Right atrium auricular region (tissue), 2 donors: ENCODE data around the gene STIM1. TPM values are rescaled to one million over a fixed set of nuclear protein-coding genes. Genes with fewer than 3 reads are reported as not detected.
"Not testable (repeated sequence)": the region's sequence is repeated elsewhere in the genome, so short reads cannot be mapped to it uniquely, and the experiment has no call there.

ENCODE experiments used
- DNase-seq: peaks from one replicate; pipeline ENCODE4 v3.0.0-alpha.2; 2019; ENCODE audit warnings: low spot score
- H3K27ac ChIP-seq, 2 donors: fragments of 200-600 bp; sonication (generic); 1 replicate in 1 of 2; 2 replicates in 1 of 2; pipeline ENCODE4 v1.5.1; 2016 to 2019
- H3K27me3 ChIP-seq, 2 donors: fragments of 200-600 bp; sonication (generic); one replicate each; pipeline versions ENCODE4 v1.5.1 to v1.6.0; 2017 to 2019
- H3K36me3 ChIP-seq: fragments of 200-600 bp; sonication (generic); one replicate; pipeline ENCODE4 v1.5.1; 2016
- H3K4me1 ChIP-seq, 2 donors: fragments of 200-600 bp; sonication (generic); one replicate each; pipeline versions ENCODE4 v1.5.1 to v1.6.0; 2017 to 2019
- H3K4me3 ChIP-seq, 2 donors: fragments of 200-600 bp; sonication (generic); 1 replicate in 1 of 2; 2 replicates in 1 of 2; pipeline ENCODE4 v1.5.1; 2017 to 2019; ENCODE audit warnings: mild to moderate bottlenecking in 1 of 2, moderate library complexity in 1 of 2
- H3K9me3 ChIP-seq, 2 donors: fragments of 200-600 bp; sonication (generic); one replicate each; pipeline ENCODE4 v1.5.1; 2019
- CTCF ChIP-seq, 2 donors: fragments of 200-600 bp; sonication (generic); IDR thresholded peaks; one replicate each; pipeline ENCODE4 v1.5.1; 2019; ENCODE audit warnings: antibody characterized with exemption in 2 of 2
- total RNA-seq, 2 donors: library from RNA; depleted of rRNA; stranded (reverse); fragments of >200 nt; gene quantifications; one replicate each; pipeline ENCODE4 v1.1.0, GENCODE V29; 2016

STIM1 gene
- total RNA-seq, 2 donors from 2014 or later: 15.4 to 16.6 TPM

DNA sequence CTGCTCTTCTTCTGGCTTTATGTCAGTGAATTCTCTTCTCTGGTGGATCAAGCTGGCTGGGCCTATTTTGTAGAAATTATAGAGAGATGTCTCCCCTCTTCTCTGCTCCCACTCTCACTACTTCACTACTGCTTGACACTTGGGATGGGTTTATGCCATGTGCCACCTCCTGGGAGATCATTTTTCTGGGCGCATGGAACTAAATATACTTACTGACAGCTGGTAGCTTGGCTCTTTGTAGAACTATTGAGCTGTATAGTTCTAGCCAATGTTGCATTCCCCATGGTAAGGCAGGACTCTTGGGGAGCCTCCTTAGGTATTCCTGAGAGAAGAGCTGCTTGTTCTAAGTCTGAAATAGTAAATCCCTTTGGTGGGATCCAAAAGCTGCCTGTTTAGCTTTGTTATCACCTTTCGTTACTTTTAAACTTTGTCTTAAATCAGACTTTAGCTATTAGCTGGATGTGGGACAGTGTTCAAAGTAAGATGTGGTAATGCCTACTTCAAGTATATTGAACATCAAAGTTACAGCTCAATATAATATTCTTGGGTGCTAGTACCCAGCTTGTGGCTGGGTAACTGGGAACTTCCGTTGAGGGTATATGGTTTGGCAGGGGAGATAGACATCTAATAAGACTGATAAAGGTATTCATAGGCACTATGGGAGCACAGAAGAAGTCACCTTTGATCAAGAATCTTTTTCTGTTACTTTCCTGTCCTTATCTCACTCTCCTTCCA, 151.6 kb downstream of the STIM1 start:
- Histone ChIP-seq H3K4me1 (no peaks in the 10 kb centered on the region), H3K36me3 (no peaks in the 10 kb centered on the region), H3K27ac (no peak overlapping the region), H3K27me3 (no peaks in the 10 kb centered on the region), H3K4me3 (no peak overlapping the region), H3K9me3 (no peaks in the 10 kb centered on the region)
- no peak for DNase-seq
- no peak for TF ChIP-seq CTCF (IDR thresholded peaks at IDR 0.05)

- H3K27ac ChIP-seq: no peak overlapping the region
- DNase-seq: no peak
- no peak for TF ChIP-seq CTCF (IDR thresholded peaks at IDR 0.05)
Observed at GRCh38 chr11:4008116-4008515, 152.7 kb downstream of the STIM1 start.

DNA sequence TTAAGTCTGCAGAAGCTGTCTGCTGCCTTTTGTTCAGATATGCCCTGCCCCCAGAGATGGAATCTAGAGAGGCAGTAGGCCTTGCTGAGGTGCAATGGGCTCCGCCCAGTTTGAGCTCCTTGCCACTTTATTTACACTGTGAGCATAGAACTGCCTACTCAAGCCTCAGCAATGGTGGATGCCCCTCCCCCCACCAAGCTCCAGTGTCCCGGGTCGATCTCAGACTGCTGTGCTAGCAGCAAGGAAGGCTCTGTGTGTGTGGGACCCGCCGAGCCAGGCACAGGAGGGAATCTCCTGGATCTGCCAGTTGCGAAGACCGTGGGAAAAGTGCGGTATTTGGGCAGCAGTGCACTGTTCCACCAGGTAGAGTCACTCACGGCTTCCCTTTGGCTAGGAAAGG, 161.1 kb downstream of the STIM1 start:
- DNase-seq, H3K9me3 ChIP-seq, H3K36me3 ChIP-seq, H3K27me3 ChIP-seq, H3K4me1 ChIP-seq, H3K27ac ChIP-seq, H3K4me3 ChIP-seq: not testable (repeated sequence)

More at GRCh38 chr11:4008116-4008515, 152.7 kb downstream of the STIM1 start:
- H3K4me3 ChIP-seq: no peak overlapping the region
- H3K36me3 ChIP-seq: no peaks in the 10 kb centered on the region
- no peaks in the 10 kb centered on the region for H3K4me1 ChIP-seq
- H3K27me3 ChIP-seq: no peaks in the 10 kb centered on the region
- no peaks in the 10 kb centered on the region for H3K9me3 ChIP-seq

DNA sequence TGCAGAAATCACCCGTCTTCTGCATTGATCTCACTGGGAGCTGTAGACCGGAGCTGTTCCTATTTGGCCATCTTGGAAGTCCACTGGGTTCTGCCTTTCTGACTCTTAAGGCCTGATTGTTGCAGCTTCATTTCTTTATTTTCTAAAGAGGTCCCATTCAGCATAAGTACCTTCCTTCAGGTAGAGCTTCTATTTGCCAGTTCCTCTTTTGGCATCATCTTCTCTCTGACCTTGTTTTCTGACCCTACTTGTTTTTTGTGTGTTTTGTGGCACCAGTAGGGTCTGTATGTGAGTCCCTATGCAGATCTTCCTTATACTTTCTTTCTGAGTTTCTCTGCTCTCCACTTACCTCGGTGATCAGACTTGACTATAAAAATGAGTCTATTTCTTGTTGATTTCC, 161.7 kb downstream of the STIM1 start:
- H3K9me3 ChIP-seq: no peaks in the 10 kb centered on the region
- H3K27me3 ChIP-seq: no peaks in the 10 kb centered on the region
- H3K36me3 ChIP-seq: no peaks in the 10 kb centered on the region
- no peak for DNase-seq
- H3K4me3 ChIP-seq: no peak overlapping the region
- no peak for TF ChIP-seq CTCF (IDR thresholded peaks at IDR 0.05)
- H3K4me1 ChIP-seq: no peaks in the 10 kb centered on the region
- no peak overlapping the region for H3K27ac ChIP-seq

DNA sequence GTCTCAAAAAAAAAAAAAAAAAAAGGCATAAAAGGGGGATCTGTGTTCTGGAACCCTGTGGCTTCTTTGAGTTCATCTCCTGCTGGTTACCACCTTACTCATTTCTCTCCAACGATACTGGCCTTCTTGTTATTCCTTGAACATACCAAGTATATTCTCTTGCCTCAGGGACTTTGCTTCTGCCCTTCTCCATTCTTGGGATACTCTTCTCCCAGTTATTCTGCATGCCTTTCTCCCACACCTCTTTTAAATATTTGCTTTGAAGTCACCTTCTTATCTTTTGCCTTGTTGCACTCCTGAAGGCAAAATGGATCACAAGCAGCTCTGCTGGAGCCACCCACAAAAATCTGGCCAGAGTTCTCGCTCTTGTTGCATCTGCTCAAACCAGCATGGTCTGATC, 163.2 kb downstream of the STIM1 start:
- Histone ChIP-seq H3K27ac (no peak overlapping the region), H3K4me1 (no peaks in the 10 kb centered on the region), H3K27me3 (no peaks in the 10 kb centered on the region), H3K9me3 (no peaks in the 10 kb centered on the region), H3K4me3 (no peak overlapping the region), H3K36me3 (no peaks in the 10 kb centered on the region)
- no peak for DNase-seq
- no peak for TF ChIP-seq CTCF (IDR thresholded peaks at IDR 0.05)

- Histone ChIP-seq H3K9me3 (no peaks in the 10 kb centered on the region), H3K36me3 (no peaks in the 10 kb centered on the region), H3K27ac (no peak overlapping the region), H3K27me3 (no peaks in the 10 kb centered on the region), H3K4me3 (no peak overlapping the region), H3K4me1 (peaks cover 0 to 2% of the 10 kb centered on the region in 2 donors)
- no peak for TF ChIP-seq CTCF (IDR thresholded peaks at IDR 0.05)
- no peak for DNase-seq
Observed at GRCh38 chr11:4019891-4020290, 164.4 kb downstream of the STIM1 start.
